ENCODE measurements around the gene TFE3.

Gene TFE3

DNA sequence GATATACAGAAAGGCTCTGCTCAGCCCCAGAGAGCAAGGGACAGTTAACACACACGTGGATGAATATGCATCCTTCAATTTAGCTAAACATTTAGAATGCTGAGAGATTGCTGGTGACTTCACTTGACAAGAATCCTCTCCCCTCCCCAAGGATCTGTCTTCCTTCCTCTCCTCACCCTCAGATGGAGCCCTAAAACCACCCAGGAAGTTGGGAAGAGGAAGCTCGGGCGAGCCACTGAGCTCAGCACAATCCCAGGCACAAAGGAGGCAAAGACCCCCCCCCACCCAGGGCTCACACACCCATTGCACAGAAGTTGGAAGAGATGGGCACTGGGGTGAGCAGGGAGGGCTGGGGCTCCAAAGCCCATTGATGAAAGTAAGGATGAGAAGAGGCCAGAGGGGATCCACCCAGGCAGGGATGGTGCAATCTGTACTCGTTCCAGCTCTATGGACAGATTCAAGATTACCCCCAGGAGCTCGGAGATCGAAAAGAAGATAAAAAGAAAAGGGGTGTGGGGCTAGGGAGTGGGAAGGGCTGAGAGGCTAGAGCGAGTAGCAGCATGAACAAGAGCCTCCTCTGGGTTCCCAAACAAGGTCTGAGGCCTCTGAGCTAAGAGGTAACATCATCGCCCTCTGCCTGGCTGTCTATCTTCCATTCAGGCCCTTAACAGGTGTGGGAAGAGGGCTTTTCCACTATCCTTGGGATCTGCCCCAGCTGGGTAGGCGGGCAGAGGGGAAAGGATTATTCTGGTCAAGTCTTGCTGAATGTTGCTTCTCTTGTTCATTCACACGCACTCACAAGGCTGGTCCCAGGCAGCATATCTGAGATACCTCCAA is 1.2 kb downstream of the TFE3 start:
- H3K9me3 ChIP-seq (ENCODE audit: control insufficient read depth, low read length) = no peaks in the 10 kb centered on the region
- H3K4me3 ChIP-seq (ENCODE audit: insufficient read depth, low read depth, low read length) = peak overlapping the region; percentile 63
- no peaks in the 10 kb centered on the region for H3K27me3 ChIP-seq (ENCODE audit: control insufficient read depth, insufficient read depth, low read length, poor library complexity, severe bottlenecking)
- H3K36me3 ChIP-seq (ENCODE audit: control insufficient read depth, insufficient read depth, low read length) = peaks cover 10% of the 10 kb centered on the region
- WGBS, 2 experiments = 4 to 5% methylated on average over 7 to 10 of the region's 10 CpGs
- H3K4me1 ChIP-seq (ENCODE audit: control insufficient read depth, insufficient read depth, low read length) = peaks cover 11% of the 10 kb centered on the region
- H3K27ac ChIP-seq (ENCODE audit: insufficient read depth, low read depth, low read length, poor library complexity, severe bottlenecking) = no peak overlapping the region

DNA sequence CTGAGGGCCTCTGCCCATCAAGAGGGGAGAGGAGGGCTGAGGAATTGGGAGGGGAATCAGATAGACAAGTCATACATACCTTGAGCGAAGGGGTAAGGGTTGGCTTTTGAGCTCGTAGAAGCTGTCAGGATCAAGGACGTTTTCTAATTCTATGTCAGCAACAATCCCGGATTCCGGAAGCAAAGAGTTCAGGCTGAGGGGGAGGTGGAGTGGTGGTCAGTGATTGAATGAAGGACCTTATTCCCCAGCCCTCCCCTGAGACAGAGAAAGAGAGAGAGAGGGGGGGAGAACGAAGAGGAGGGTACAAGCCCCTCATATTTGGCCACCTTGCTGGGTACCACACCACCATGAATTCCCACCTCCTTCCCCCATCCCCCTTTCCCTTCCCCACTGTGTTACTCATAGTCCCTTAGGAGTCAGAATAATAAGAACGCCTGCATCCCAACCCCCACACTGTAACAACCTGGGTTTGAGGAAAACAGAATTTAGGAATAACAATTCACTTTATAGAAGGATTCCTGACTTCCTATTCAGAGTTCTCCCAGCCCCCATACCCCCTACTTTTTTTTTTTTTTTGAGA is 2.7 kb downstream of the TFE3 start:
- peak overlapping the region; percentile 63 for H3K27ac ChIP-seq (ENCODE audit: insufficient read depth, low read depth, low read length, poor library complexity, severe bottlenecking)
- H3K4me1 ChIP-seq (ENCODE audit: control insufficient read depth, insufficient read depth, low read length) = peaks cover 11% of the 10 kb centered on the region
- 2% methylated on average over 6 to 7 of the region's 7 CpGs for WGBS, 2 experiments
- H3K36me3 ChIP-seq (ENCODE audit: control insufficient read depth, insufficient read depth, low read length) = peaks cover 13% of the 10 kb centered on the region
- H3K27me3 ChIP-seq (ENCODE audit: control insufficient read depth, insufficient read depth, low read length, poor library complexity, severe bottlenecking) = no peaks in the 10 kb centered on the region
- peak overlapping the region; percentile 23 for H3K4me3 ChIP-seq (ENCODE audit: insufficient read depth, low read depth, low read length)
- no peaks in the 10 kb centered on the region for H3K9me3 ChIP-seq (ENCODE audit: control insufficient read depth, low read length)

DNA sequence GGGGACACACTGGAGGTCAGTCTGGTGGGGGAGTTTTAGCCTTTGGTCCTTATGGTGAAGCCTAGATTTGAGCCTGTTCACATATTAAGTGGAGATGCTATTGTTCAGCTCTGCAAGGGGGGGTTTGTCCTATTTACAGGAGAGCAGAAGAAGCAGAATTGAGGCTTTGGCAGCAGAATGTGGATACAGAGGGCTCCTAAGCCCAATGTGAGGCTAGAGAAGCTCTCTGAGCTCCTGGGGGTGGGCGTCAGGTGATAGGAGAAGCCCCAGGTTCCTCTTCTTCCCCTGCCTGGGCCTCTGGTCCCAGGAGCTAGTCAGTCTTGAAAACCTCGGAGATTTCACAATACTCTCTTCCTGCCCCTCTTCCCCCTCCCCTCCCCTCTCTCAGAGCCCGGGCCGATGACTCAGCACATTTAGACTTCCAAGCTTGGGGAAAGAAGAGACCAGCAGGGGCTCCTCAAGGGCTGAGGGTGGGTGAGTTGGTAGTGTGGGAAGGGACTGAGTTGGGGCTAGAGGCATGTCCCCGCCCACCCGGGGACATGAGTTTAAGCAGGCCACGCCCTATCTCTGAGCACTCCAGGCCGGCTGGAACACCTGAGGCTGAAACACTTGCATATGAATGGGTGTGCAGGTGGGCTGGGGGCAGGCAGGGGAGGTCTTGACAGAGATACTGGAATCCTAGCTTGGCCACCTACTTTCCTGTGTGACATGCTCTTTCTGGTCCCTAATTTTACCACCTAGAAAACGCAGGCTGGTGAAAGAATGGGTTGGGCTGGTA is 3.4 kb downstream of the TFE3 start:
- H3K4me3 ChIP-seq (ENCODE audit: insufficient read depth, low read depth, low read length) = peak overlapping the region; percentile 23
- H3K4me1 ChIP-seq (ENCODE audit: control insufficient read depth, insufficient read depth, low read length) = peaks cover 11% of the 10 kb centered on the region
- no peaks in the 10 kb centered on the region for H3K27me3 ChIP-seq (ENCODE audit: control insufficient read depth, insufficient read depth, low read length, poor library complexity, severe bottlenecking)
- no peaks in the 10 kb centered on the region for H3K9me3 ChIP-seq (ENCODE audit: control insufficient read depth, low read length)
- H3K27ac ChIP-seq (ENCODE audit: insufficient read depth, low read depth, low read length, poor library complexity, severe bottlenecking) = peak overlapping the region; percentile 63
- H3K36me3 ChIP-seq (ENCODE audit: control insufficient read depth, insufficient read depth, low read length) = peaks cover 13% of the 10 kb centered on the region
- WGBS, 2 experiments = 1% methylated on average over 9 of the region's 9 CpGs

DNA sequence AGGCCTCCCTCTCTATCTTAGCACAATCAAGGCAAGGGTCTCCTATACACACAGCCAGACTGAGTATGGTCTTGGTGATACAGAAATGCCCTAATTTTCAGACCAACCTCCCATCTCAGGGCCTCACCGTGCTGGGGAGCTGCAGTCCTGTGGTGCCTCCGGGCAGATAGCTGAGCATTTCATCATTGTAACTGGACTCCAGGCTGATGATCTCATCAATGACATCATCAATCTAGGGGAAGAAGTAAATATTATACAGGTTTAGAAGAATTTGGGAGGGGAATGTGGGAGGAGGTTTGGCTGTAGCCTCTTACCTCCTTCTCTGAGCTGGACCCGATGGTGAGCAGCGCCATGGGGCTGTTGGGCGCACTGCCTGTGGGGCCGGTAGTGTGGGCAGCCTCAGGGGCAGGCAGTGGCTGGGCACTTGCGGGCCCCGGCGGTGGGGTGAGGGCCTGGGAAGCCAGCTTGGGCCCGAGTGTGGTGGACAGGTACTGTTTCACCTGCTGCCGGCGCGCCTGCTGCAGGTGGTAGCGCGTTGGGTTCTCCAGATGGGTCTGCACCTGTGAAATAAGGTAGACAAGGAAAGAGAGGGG is 5.2 kb downstream of the TFE3 start:
- no peaks in the 10 kb centered on the region for H3K27me3 ChIP-seq (ENCODE audit: control insufficient read depth, insufficient read depth, low read length, poor library complexity, severe bottlenecking)
- 94 to 98% methylated on average over 15 of the region's 15 CpGs for WGBS, 2 experiments
- no peaks in the 10 kb centered on the region for H3K9me3 ChIP-seq (ENCODE audit: control insufficient read depth, low read length)
- H3K4me1 ChIP-seq (ENCODE audit: control insufficient read depth, insufficient read depth, low read length) = peaks cover 11% of the 10 kb centered on the region
- H3K4me3 ChIP-seq (ENCODE audit: insufficient read depth, low read depth, low read length) = no peak overlapping the region
- H3K36me3 ChIP-seq (ENCODE audit: control insufficient read depth, insufficient read depth, low read length) = peaks cover 20% of the 10 kb centered on the region
- H3K27ac ChIP-seq (ENCODE audit: insufficient read depth, low read depth, low read length, poor library complexity, severe bottlenecking) = no peak overlapping the region

DNA sequence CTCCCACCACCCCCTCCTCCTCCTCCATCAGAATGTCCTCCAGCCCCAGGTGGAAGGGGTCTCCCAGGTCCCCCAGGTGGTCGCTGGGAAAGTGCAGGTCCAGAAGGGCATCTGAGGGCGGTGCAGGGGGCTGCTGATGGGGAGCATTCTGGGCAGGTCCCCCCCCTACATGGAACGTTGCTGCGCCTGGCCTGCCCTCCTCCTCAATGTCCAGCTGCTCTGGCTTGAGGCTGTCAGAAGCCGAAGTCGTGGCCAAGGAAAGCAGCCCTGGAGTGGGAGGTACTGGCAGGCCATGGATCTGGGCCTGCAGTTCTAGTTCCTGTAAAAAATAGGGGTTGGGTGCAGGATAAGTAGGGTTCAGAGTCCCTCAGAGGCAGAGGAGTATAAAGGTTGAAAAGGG is 12.9 kb downstream of the TFE3 start:
- WGBS, 2 experiments = 91 to 94% methylated on average over 6 of the region's 6 CpGs

DNA sequence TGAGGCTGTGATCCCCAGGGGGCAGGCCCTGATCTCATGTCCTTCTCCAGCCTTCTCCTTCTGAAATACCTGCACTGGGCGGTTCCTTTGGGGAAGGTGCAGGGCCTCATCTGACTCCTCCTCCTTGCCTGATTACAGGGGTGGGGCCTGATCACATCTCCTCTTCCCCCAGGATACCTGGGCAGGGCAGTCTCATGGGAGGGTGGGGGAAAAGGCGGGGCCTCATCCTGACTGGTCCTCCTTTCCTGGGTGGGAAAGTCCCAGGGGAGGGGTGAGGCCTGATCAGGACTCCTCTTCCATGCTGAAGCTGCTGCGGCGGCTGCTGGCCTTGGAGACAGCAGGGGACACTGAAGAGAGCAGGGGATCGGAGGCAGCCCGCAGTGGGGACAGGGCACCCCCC is 13.3 kb downstream of the TFE3 start:
- H3K27ac ChIP-seq (ENCODE audit: insufficient read depth, low read depth, low read length, poor library complexity, severe bottlenecking) = no peak overlapping the region
- no peaks in the 10 kb centered on the region for H3K4me1 ChIP-seq (ENCODE audit: control insufficient read depth, insufficient read depth, low read length)
- H3K36me3 ChIP-seq (ENCODE audit: control insufficient read depth, insufficient read depth, low read length) = peaks cover 7% of the 10 kb centered on the region
- no peak overlapping the region for H3K4me3 ChIP-seq (ENCODE audit: insufficient read depth, low read depth, low read length)
- H3K27me3 ChIP-seq (ENCODE audit: control insufficient read depth, insufficient read depth, low read length, poor library complexity, severe bottlenecking) = no peaks in the 10 kb centered on the region
- WGBS, 2 experiments = 88 to 91% methylated on average over 6 of the region's 6 CpGs
- no peaks in the 10 kb centered on the region for H3K9me3 ChIP-seq (ENCODE audit: control insufficient read depth, low read length)

More for the DNA sequence above, 12.9 kb downstream of the TFE3 start:
- Histone ChIP-seq H3K27ac (ENCODE audit: insufficient read depth, low read depth, low read length, poor library complexity, severe bottlenecking) (no peak overlapping the region), H3K36me3 (ENCODE audit: control insufficient read depth, insufficient read depth, low read length) (peaks cover 7% of the 10 kb centered on the region), H3K27me3 (ENCODE audit: control insufficient read depth, insufficient read depth, low read length, poor library complexity, severe bottlenecking) (no peaks in the 10 kb centered on the region), H3K4me1 (ENCODE audit: control insufficient read depth, insufficient read depth, low read length) (no peaks in the 10 kb centered on the region), H3K4me3 (ENCODE audit: insufficient read depth, low read depth, low read length) (no peak overlapping the region), H3K9me3 (ENCODE audit: control insufficient read depth, low read length) (no peaks in the 10 kb centered on the region)

DNA sequence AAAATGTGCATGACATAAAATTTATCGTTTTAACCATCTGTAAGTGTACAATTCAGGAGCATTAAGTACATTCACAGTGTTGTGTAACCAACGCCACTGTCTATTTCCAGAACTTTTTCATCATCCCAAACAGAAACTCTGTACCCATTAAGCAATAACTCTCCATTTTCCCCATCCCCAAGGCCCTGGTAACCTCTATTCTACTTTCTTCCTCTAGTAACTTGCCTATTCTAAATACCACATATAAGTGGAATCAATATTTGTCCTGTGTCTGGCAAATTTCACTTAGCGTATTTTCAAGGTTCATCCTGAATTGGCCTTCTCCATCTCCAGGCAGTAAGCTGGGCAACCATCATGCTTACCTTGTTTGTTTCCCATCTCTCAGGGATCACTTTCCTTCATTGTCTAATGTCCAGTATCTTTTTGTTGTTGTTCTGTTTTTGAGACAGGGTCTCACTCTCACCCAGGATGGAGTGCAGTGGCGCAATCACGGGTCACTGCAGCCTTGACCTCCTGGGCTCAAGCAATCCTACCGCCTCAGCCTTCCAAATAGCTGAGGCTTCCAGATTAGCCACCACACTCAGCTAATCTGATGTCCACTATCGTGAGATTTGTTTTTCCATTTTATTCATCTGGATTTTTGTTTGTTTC is 23.4 kb downstream of the TFE3 start:
- H3K36me3 ChIP-seq (ENCODE audit: control insufficient read depth, insufficient read depth, low read length) = no peaks in the 10 kb centered on the region
- H3K27me3 ChIP-seq (ENCODE audit: control insufficient read depth, insufficient read depth, low read length, poor library complexity, severe bottlenecking) = no peaks in the 10 kb centered on the region
- no peak overlapping the region for H3K27ac ChIP-seq (ENCODE audit: insufficient read depth, low read depth, low read length, poor library complexity, severe bottlenecking)
- H3K9me3 ChIP-seq (ENCODE audit: control insufficient read depth, low read length) = no peaks in the 10 kb centered on the region
- no peaks in the 10 kb centered on the region for H3K4me1 ChIP-seq (ENCODE audit: control insufficient read depth, insufficient read depth, low read length)
- H3K4me3 ChIP-seq (ENCODE audit: insufficient read depth, low read depth, low read length) = no peak overlapping the region
- 87 to 94% methylated on average over 7 of the region's 7 CpGs for WGBS, 2 experiments

DNA sequence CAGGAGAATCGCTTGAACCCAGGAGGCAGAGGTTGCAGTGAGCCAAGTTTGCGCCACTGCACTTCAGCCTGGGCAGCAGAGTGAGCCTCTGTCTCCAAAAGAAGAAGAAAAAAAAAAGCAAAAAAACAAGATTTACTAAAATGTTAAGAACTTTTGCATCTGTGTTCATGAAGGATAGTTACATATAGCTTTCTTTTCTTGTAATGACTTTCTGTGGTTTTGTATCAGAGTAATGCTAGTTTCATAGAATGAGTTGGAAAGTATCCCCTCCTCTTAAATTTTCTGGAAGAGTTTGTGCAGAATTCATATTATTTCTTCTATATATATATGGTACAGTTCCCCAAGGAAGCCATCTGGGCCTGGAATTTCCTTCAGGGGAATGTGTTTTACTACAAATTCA is 24.1 kb downstream of the TFE3 start:
- no peaks in the 10 kb centered on the region for H3K4me1 ChIP-seq (ENCODE audit: control insufficient read depth, insufficient read depth, low read length)

DNA sequence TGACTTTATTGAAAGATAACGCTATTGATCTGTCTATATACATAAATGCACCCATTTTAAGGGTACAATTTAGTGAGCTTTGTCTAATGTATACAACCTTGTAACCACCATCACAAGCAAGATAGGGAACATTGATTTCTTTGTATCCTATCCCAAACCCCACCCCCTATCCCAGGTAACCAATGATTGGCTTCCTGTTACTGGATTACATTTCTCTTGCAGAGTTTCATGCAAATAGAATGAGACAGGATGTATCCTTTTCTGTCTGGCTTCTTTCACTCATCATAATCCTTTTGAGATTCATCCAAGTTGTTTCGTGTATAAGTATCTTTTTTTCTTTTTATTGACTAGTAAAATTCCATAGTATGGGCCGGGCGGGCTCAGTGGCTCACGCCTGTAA is 39.5 kb downstream of the TFE3 start:
- H3K9me3 ChIP-seq (ENCODE audit: control insufficient read depth, low read length) = no peaks in the 10 kb centered on the region
- no peaks in the 10 kb centered on the region for H3K4me1 ChIP-seq (ENCODE audit: control insufficient read depth, insufficient read depth, low read length)
- no peak overlapping the region for H3K4me3 ChIP-seq (ENCODE audit: insufficient read depth, low read depth, low read length)
- no peak overlapping the region for H3K27ac ChIP-seq (ENCODE audit: insufficient read depth, low read depth, low read length, poor library complexity, severe bottlenecking)
- H3K27me3 ChIP-seq (ENCODE audit: control insufficient read depth, insufficient read depth, low read length, poor library complexity, severe bottlenecking) = no peaks in the 10 kb centered on the region
- no peaks in the 10 kb centered on the region for H3K36me3 ChIP-seq (ENCODE audit: control insufficient read depth, insufficient read depth, low read length)
- WGBS, 2 experiments = 92 to 100% methylated on average over 3 to 4 of the region's 5 CpGs

More for the DNA sequence above, 24.1 kb downstream of the TFE3 start:
- Histone ChIP-seq H3K27me3 (ENCODE audit: control insufficient read depth, insufficient read depth, low read length, poor library complexity, severe bottlenecking) (no peaks in the 10 kb centered on the region), H3K4me3 (ENCODE audit: insufficient read depth, low read depth, low read length) (no peak overlapping the region), H3K9me3 (ENCODE audit: control insufficient read depth, low read length) (no peaks in the 10 kb centered on the region), H3K36me3 (ENCODE audit: control insufficient read depth, insufficient read depth, low read length) (no peaks in the 10 kb centered on the region), H3K27ac (ENCODE audit: insufficient read depth, low read depth, low read length, poor library complexity, severe bottlenecking) (no peak overlapping the region)
- WGBS, 2 experiments = 98 to 100% methylated on average over 2 of the region's 2 CpGs
